IPS-11a (cell line): Measurements from ENCODE around the gene FAM161B.
A peak's percentile ranks its signal among the peaks of the same experiment; 100 is the strongest.
"Not testable (repeated sequence)": the region's sequence is repeated elsewhere in the genome, so short reads cannot be mapped to it uniquely, and the experiment has no call there.

Source experiments
- H3K4me3 ChIP-seq: one replicate; pipeline ENCODE4 v1.5.1; 2013; ENCODE audit warnings: low read depth, low read length, control low read depth

Gene FAM161B

GRCh38 chr14:73949752-73950734, at the start of gene FAM161B, which contains the start of gene COQ6:
FAM161B (minus strand) TSS chr14:73950094; CDS start chr14:73950026, 68 bp downstream.
COQ6 (plus strand) TSS chr14:73950302; CDS start chr14:73950333, 31 bp downstream.
- peak within 1 kb of the TSS; percentile 79 for H3K4me3 ChIP-seq

- H3K4me3 ChIP-seq = no peak overlapping the region
These were observed 48.8 kb upstream of the FAM161B start for GRCh38 chr14:73998726-73999125.

GRCh38 chr14:73997944-73998447, 48.1 kb upstream of the FAM161B start:
- no peak overlapping the region for H3K4me3 ChIP-seq

GRCh38 chr14:73997108-73997943, 47.4 kb upstream of the FAM161B start:
- H3K4me3 ChIP-seq = no peak overlapping the region

GRCh38 chr14:73996731-73997107, 46.8 kb upstream of the FAM161B start:
- no peak overlapping the region for H3K4me3 ChIP-seq

- no peak overlapping the region for H3K4me3 ChIP-seq
These were observed 46.1 kb upstream of the FAM161B start for GRCh38 chr14:73995977-73996378.

- H3K4me3 ChIP-seq = not testable (repeated sequence)
These were observed 45.0 kb upstream of the FAM161B start for GRCh38 chr14:73994926-73995325.

- H3K4me3 ChIP-seq = no peak overlapping the region
These were observed 41.2 kb upstream of the FAM161B start for GRCh38 chr14:73991092-73991491.

GRCh38 chr14:73988656-73989055, 38.8 kb upstream of the FAM161B start:
- not testable (repeated sequence) for H3K4me3 ChIP-seq

- no peak overlapping the region for H3K4me3 ChIP-seq
These were observed 38.2 kb upstream of the FAM161B start for GRCh38 chr14:73988065-73988464.

- H3K4me3 ChIP-seq = no peak overlapping the region
These were observed 28.0 kb upstream of the FAM161B start for GRCh38 chr14:73977896-73978295.

- no peak overlapping the region for H3K4me3 ChIP-seq
These were observed 26.2 kb upstream of the FAM161B start for GRCh38 chr14:73976125-73976524.

GRCh38 chr14:73973497-73973896, 23.6 kb upstream of the FAM161B start:
- H3K4me3 ChIP-seq = no peak overlapping the region

GRCh38 chr14:73968885-73969284, 19.0 kb upstream of the FAM161B start:
- H3K4me3 ChIP-seq = no peak overlapping the region

- H3K4me3 ChIP-seq = no peak overlapping the region
These were observed 15.3 kb upstream of the FAM161B start for GRCh38 chr14:73965216-73965615.

- no peak overlapping the region for H3K4me3 ChIP-seq
These were observed 11.3 kb upstream of the FAM161B start for GRCh38 chr14:73961192-73961591.

GRCh38 chr14:73958591-73958990, 8.7 kb upstream of the FAM161B start:
- no peak overlapping the region for H3K4me3 ChIP-seq

- no peak overlapping the region for H3K4me3 ChIP-seq
These were observed 5.8 kb upstream of the FAM161B start for GRCh38 chr14:73955674-73956073.

GRCh38 chr14:73953731-73954130, 3.8 kb upstream of the FAM161B start:
- no peak overlapping the region for H3K4me3 ChIP-seq

- no peak overlapping the region for H3K4me3 ChIP-seq
These were observed 4.7 kb downstream of the FAM161B start for GRCh38 chr14:73945159-73945670.
